NCI-H748 (cell line): ENCODE data around the gene ZBTB49.
"Not testable (repeated sequence)": the region's sequence is repeated elsewhere in the genome, so short reads cannot be mapped to it uniquely, and the experiment has no call there.

Experiments
- DNase-seq: peaks from one replicate; lab custom pipeline; 2025; ENCODE audit not compliant: unreplicated experiment; lab: John Stamatoyannopoulos, UW

The ZBTB49 gene, protein sequence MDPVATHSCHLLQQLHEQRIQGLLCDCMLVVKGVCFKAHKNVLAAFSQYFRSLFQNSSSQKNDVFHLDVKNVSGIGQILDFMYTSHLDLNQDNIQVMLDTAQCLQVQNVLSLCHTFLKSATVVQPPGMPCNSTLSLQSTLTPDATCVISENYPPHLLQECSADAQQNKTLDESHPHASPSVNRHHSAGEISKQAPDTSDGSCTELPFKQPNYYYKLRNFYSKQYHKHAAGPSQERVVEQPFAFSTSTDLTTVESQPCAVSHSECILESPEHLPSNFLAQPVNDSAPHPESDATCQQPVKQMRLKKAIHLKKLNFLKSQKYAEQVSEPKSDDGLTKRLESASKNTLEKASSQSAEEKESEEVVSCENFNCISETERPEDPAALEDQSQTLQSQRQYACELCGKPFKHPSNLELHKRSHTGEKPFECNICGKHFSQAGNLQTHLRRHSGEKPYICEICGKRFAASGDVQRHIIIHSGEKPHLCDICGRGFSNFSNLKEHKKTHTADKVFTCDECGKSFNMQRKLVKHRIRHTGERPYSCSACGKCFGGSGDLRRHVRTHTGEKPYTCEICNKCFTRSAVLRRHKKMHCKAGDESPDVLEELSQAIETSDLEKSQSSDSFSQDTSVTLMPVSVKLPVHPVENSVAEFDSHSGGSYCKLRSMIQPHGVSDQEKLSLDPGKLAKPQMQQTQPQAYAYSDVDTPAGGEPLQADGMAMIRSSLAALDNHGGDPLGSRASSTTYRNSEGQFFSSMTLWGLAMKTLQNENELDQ

DNA sequence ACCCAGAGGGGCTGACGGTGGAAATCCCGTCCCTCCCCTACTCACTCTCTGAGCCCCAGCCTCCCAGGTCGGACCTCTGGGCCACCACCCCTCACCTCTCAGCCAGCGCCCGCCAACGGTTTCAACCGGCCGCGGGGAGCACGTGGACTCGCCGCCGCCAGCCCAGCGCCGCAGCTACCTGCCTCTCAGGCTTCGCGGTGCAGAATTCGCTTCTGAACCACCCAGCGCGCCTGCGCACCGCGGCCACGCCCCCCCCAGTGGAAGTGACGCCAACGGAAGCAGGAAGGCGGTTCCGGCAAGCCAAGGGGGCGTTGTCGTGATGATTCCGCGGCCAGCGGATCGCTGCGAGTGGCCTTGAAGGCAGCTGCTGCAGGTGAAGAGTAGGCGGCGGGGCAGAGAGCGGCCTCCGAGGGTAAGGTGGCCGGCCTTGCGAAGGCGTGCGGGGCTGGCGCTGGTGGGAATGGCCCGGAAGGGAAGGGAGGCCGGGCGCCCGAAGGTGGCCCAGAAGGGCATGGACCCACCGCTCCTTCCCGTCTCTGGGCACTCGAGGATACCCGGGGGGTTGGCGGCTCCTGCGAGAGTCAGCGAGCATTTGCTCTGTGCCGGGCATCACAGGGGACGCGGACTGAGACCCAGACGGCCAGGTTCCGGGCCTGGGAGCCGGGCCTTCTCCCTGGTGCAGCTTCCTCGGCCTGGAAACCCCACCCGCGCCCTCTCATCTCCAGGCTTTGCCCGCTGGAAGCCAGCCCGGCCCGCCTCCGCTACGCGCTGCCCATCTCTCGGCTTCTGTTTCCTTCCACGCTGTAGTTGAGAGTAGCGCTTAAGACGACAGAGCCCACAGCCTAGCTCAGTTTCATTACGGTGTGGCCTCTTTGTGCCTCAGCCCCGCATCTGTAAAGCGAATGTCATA is at the start of gene ZBTB49, which contains the start of gene LYAR:
TSS of gene ZBTB49 (plus strand) at position 311 of the 910 bp plus-strand sequence. CDS start 9,695 bp downstream, outside the sequence.
TSS of gene LYAR (minus strand) at position 214 of the 910 bp plus-strand sequence. CDS start 6,412 bp downstream, outside the sequence.
- peak; percentile 75 for DNase-seq

DNA sequence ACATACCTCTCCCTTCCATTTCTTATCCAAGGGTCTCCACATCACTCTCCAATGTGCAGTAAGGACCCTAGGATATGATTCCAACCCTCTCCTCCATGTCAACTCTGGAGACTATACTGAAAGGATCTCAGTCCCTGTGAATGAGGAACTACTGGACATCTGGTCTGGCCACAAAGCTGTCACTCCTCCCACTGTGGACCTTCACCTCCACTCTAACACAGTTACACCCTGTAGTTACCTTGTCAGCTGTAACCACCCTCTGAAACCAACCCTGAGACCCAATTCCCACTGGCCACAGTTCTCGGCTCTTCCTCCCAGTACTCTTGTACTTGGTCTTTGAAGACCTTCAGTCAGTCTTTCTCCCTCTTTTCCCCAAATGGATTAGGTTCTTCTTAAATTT is 44.9 kb upstream of the ZBTB49 start:
- no peak for DNase-seq

DNA sequence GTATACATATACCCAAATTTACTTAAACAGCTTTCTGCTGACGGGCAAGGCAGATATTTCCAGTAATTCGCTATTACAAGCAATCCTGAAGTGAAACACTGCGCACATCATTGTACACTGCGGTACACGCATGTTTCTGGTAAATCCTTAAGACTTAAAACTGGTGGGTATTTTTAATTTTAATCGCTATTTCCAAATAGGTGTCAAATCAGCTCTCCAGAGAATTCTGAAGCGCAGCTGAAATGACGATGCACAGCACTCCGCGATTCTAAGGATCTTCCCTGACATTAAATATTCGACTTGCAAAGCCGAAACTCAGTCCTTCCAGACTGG is 42.4 kb upstream of the ZBTB49 start:
- no peak for DNase-seq

DNA sequence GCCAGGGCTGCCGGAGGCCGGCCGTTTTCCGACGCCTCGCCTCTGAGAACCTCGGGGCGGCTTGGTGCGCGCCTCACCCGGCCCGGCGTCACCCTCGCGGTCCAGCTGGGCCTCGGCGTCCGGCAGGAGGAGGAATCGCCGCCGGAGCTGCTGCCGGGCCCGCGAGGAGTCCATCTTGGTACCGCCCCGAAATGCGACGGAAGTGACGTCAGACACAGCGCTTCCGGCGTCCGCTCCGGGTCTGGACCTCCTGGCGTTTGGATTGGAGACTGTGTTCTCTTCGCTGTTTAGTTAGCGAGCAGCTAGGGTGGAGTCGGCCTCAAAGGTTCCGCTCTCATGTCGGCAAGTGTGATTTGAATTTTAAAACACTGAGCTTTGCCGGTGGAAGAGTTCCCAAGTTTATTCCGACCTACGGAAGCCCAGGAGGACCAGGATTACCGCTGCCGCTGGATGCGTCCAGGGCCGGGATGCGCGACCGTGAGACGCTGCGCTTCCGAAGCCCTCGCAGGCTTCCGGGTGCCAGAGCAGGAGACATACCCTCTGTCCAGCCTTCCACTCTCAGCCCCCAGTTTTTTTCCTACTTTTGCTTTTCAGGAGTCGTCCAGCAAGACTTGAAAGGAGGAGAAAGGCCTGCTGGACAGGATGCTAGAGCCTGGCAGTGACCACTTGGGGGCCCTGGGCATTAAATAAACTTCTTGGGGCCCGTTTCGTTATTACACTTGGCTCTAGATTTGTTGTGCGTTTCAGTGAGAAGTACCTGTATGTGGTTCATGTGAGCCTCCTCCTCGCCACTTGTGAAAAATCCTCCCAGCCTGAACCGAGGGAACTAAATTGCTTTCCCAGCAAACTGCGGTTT is 41.8 kb upstream of the ZBTB49 start, which contains the start of gene TMEM128:
TSS of gene TMEM128 (minus strand) at position 195 of the 856 bp plus-strand sequence. CDS start at position 174, 21 bp downstream.
- peak; percentile 74 for DNase-seq

DNA sequence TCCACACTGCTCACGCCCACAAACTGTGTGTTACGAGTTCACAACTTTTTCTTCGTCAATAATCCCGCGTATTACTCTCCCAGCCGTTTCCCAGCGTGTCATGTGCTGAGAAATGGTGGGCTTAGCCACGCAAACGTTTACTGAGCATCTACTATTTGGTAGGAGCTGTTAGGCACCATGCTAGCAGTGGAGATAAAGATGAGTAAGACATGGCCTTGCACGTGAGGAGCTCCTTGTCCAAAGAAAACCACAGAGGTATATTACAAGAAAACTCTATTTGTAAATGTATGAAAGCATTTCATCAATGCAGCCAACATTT is 41.2 kb upstream of the ZBTB49 start:
- DNase-seq: no peak

DNA sequence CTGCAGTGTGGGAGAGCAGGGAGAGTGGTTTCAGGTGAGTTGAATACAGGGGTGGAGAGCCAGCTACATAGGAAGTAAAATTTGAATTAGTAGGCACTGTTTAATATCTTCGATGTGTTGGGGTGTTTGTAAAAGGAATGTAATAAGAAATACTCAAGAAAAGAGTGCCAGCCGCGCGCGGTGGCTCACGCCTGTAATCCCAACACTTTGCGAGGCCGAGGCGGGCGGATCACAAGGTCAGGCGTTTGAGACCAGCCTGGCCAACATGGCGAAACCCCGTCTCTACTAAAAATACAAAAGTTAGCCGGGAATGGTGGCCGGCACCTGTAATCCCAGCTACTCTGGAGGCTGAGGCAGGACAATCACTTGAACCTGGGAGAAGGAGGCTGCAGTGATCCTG is 40.7 kb upstream of the ZBTB49 start:
- DNase-seq: not testable (repeated sequence)

DNA sequence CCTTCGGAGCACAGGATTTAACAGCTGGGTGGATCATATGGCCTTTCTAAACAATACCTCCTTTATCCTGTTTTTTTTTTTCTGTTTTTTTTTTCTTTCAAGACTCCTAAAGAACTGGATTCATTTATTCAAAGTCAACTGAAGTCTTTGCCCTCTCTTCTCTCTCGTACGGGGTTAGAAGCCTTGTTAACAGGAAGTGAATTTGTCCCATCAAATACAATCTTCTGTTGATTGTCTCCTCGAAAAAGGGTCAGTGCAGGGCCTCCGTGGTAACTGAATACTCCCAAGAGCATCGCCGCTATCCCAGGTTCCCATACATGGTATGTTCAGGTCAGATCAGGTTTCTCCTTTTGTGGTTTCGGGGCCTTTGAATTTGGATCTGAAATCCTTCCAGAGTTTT is 40.2 kb upstream of the ZBTB49 start:
- DNase-seq: no peak

DNA sequence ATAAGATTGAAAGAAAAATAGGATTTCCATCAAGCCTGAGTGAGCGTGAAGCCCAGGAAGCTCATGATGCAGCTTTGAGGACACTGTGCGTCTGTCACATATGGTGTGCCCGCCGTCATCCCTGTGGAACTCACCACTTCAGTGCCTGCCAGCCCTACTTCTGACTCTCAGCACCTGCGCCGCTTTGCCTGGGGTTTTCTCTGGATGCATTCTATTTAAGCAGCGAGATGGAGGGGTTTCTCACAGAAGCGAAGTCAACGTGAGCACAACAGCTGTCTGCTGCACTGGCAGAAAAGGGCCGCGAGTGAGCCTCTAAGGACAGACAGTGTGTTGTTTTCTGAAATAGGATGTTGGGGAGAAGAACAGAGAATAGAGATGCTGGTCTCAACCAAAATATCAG is 35.9 kb upstream of the ZBTB49 start:
- DNase-seq: no peak

DNA sequence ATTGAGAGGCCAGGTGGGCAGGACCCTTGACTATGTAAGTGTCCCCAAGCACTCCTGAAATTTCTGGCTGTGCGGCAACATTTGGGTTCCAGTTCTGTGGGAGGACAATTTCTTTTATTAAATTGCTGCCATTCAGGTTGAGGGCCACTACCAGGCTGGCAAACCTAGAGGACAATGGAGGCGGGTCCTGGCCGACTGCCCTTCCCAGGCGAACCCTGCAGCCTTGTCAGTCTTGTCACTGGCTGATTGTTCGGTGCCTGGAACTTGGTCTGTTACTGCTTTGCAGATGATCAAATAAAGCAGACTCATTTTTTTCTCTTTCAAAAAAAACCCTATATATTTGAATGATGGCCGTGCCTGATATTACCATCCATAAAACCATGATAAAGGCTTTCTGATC is 35.4 kb upstream of the ZBTB49 start:
- no peak for DNase-seq

DNA sequence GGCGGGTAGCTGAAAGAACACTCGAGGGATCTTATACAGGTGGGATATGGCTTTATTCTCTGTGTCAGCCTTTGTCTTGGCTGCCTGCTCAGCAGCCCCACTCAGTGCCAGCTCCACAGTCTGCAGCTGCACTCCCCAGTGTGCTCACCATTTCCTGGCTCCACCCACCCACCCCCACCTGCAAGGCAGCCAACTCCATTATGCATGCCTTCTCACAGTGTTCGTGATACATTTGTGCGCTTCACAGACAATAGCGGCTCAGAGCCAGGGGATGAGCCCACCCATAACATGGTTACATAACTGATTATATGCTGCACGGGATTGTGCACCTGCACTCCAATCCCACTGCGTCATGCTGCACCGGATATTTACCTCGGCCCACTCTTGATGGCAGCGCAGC is 33.3 kb upstream of the ZBTB49 start:
- no peak for DNase-seq

DNA sequence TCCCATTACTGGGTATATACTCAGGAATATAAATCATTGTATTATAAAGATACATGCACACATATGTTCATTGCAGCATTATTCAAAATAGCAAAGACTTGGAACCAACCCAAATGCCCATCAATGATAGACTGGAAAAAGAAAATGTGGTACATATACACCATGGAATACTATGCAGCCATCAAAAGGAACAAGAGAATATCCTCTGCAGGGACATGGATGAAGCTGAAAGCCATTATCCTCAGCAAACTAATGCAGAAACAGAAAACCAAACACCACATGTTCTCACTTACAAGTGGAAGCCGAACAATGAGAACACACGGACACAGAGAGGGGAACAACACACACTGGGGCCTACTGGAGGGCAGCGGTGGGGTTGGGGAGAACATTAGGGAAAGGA is 32.3 kb upstream of the ZBTB49 start:
- DNase-seq: not testable (repeated sequence)

DNA sequence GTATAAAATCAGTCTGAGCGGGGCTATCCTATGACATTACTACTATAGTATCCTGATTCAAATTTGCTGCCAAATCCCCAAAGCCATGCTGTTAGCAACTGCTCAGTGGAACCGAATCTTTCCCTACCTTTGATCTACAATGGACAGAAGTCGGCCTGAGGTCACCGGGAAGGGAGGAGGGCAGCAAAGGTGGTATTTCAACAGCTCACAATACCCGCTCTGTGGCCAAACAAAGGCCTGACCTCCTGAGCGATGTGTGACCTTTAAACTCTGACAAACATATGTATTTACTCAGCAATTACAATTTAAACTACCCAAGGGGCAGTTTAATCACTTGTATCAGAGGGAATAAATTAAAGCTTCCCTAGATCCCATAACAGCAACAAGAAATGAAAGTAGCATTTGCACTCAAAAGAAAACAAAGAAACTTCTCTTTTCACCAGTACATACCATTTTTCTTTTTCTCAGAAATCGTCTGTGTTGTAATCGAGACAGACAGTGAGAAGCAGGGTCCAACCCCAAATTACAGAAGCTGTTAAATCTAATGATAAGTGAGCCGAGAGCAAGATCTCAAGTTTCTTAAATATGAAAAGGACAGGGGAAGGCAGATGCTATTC is 30.5 kb upstream of the ZBTB49 start:
- DNase-seq: peak; percentile 0

DNA sequence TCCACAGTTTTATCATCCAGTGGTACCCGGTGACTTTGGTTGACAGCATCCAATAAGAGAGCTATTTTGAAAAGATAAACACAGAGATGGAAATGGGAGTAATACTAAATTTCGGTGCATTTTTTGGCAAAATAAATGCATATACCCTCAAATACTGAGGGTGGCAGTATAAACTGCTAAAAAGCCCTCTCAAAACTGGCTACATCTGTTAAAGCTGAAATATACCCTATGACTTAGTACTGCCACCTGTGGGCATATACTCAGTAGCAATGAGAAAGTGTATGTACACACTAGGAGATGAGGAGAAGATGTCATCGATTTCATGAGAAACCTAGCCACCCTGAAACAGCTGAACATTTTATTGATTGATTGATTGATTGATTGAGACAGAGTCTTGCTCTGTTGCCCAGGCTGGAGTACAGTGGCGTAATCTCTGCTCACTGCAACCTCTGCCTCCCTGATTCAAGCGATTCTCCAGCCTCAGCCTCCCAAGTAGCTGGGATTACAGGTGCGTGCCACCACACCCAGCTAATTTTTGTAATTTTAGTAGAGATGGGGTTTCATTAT is 29.8 kb upstream of the ZBTB49 start:
- DNase-seq: peak; percentile 15

DNA sequence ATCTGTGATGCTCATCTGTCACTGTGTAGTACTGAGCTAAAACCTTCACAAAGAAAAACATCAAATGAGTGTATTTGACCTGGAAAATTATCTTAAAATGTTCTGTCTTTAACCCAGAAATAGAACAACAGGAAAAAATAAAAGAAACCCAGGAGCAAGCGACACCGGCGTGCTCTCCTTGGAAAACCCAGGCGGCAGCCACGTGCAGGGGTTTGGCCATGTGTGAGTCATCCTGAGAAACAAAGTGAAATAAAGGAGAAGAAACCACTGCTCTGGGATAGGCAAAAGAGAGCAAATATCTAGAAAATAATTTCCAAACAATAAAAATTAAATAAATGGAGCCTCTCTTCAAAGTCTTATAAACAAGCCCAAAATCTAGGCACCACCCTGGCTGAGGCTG is 22.1 kb upstream of the ZBTB49 start:
- no peak for DNase-seq

DNA sequence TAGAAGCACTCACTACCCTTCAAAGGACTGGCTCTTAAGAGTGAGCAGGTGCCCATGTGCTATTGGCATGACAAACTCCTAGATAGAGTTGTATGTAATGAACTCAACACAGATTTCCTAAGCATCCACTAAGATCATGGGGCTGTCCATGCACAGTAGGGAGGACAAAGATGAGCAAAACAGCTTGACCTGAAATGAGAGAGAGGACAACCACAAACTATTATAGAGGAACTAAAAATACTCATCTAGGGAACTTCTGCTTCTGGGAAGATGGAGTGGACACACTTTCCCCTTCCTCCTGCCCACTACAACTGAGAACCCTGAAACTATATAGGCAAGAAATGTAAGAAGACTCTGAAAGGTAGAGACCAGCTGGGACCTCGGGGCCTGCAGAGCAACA is 21.3 kb upstream of the ZBTB49 start:
- no peak for DNase-seq

DNA sequence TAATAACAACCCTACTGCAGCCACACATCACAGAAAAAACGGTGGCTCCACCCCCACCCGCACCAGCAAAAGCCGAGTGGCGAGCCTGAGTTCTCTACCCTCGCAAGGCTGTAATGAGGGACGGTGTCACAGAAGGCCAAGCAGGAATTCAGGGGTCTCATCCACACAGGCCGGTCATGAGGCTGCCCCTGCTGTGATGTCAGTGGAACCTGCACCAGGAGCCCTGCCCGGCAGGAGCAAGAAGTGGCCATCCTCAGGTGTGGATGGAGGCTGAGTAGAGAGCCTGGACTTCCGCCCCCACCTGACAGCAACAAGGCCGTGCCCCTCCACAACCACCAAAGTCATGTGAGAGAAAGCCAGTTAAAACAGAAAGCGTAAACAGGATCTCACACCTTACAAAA is 20.7 kb upstream of the ZBTB49 start:
- no peak for DNase-seq

DNA sequence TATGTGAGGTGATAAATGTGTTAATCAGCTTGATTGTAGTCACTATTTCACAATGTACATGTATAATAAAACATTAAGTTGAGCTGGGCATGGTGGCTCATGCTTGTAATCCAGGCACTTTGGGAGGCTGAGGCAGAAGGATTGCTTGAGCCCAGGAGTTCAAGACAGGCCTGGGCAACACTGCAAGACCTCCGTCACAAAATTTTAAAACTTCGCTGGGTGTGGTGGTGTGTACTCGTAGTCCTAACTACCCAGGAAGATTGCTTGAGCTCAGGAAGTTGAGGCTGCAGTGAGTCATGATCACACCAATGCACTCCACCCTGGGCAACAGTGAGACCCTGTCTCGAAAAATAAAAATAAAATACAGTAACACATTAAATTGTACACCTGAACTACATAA is 20.2 kb upstream of the ZBTB49 start:
- DNase-seq: no peak

DNA sequence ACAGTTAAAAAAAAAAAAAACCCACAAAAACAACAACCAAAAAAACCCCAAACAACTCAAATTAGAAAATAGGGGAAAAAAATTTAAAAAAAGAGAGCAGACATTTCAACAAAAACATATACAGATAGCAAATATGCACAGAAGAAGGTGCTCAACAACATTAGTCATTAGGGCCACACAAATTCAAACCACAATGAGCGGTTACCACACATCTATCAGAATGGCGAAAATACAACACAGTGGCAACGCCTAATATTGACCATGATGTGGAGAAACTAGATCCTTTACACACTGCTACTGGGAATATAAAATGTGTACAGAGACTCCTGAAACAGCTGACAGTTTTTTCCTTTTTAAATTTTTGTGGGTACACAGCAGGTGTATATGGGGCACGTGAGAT is 19.5 kb upstream of the ZBTB49 start:
- DNase-seq: no peak

DNA sequence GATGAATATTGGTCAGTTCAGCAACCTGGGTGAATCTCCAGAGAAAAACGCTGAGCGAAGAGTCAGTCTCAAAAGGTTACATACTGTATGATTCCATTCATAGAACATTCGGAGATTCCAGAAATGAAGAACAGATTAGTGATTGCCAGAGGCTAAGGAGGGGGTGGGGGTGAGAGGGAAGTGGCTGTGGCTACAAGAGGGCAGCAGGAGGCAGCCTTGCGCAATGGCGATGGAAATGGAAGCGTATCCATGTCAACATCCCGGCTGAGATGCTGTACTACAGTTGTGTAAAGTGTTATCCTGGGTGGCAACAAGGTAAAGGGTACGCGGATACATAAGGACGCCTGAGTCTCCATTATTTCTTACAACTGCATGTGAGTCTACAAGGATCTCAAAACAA is 18.1 kb upstream of the ZBTB49 start:
- DNase-seq: no peak

DNA sequence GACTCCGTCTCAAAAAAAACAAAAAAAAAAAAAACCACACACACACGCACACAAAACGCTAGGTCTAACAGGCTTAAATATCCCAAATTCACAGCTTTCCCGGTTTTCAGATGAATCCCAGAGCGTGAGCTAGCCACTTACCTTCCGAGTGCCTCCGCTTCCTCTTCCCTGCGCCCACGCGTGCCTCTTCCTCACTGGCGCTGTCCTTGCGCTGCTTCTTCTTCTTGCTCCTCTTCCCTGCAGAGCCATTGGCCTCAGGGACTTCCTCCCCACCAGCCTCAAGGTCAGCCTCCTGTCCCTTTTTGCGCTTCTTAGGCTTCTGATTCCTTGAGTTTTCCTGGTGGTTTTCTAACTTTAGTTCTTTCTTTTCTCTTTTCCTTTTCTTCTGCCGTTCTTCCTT is 15.8 kb upstream of the ZBTB49 start:
- DNase-seq: no peak
